Kidney capillary endothelial cell (primary cell): Measurements from ENCODE around the gene BCL7A.
"Not testable (repeated sequence)": the region's sequence is repeated elsewhere in the genome, so short reads cannot be mapped to it uniquely, and the experiment has no call there.

Experiments used
- DNase-seq: peaks from one replicate; pipeline ENCODE4 v3.0.0-alpha.2; 2018; ENCODE audit warnings: low spot score

Gene BCL7A

DNA sequence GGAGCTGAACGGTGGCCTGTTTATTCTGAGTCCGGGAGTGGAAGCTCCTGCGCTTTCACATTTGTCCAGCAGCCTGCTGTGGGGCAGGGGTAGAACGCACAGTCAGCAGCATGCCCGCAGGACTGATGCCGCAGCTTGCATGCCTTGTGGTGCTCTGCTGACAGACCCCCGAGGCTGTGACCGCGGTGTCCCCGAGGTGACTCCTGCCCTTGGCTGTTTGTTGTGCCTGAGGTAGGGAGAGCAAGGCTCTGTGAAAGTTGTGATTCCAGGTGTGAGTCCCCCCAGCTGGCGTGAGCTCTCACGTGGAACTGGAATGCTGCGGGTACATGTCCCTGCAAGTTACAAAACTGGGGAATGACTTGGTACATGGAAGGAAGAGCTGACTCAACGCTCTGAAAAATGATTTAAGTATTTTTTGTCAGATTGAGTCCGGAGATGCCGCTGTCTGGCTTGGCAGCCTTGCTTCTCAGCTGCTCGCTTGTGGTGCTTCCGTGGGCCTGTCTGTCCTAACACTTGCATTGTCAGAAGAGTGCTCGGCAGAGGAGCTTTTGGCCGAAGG lies 75.0 kb downstream of the BCL7A start:
- DNase-seq = no peak

- DNase-seq = no peak
Observed at GRCh38 chr12:122097584-122097926, 75.9 kb downstream of the BCL7A start.

DNA sequence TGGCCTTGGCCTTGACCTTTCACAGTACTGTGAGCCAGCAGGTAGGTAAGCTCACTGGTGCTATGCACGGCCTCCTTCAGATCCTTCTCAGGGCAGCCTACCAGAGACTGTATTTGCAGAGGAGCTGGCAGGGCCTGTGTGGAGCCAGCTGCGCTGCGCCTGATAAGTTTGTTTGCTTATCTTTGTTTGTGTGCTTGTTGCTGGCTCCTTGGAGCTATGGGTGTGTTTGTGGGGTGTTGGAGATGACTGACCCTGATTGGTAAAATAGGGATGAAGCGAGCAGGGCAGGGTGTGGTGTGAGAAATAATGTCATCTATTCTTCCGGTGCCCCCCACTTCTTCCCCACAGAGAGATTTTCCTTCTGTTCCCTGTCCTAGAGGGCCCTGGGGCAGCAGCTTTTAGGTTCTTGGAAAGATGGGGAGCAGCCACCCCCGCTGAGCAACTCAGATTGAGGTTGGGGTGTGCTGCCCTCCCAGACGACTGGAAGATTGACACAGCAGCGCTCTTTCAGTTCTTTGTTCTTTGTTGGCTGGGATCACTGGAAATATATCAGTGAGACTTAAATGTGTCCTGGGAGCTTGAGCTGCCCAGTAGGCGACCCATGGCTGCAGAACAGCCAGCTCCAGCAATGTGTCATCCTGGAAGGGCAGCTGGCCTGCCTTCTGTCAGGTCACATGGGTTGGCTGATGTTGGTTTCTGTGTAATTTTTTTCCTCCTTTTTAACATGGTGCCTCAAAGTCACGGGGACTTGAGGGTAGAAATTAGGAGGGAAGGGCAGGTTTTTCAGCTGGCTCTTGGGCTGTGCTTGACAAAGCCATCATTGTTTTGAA lies 76.5 kb downstream of the BCL7A start:
- DNase-seq = no peak

GRCh38 chr12:122099280-122099749 lies 77.6 kb downstream of the BCL7A start:
- no peak for DNase-seq

- DNase-seq = no peak
Observed at GRCh38 chr12:122099856-122100255, 78.2 kb downstream of the BCL7A start.

- no peak for DNase-seq
Observed at GRCh38 chr12:122100568-122100967, 78.9 kb downstream of the BCL7A start.

- DNase-seq = no peak
Observed at GRCh38 chr12:122102331-122102730, 80.6 kb downstream of the BCL7A start.

DNA sequence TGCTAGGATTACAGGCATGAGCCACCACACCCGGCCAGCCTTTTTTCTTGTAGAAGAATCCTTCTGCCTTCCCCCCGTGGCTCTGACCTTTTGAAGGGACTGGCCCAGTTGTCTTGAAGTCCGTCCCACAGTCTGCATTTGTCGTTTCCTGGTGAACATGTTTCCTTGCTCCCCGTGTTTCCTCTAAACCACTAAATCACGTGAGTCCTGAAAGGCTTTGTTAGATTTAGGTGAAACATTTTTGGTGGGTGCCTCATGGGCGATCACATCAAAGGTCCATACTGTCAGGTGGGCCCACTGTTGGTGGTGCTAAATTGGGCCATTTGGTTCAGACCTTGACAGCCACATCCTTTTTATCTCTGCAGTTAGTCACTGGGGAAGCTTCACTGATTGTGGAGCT lies 83.2 kb downstream of the BCL7A start:
- DNase-seq = peak; percentile 53

GRCh38 chr12:122105496-122105895 lies 83.8 kb downstream of the BCL7A start:
- DNase-seq = not testable (repeated sequence)

- no peak for DNase-seq
Observed at GRCh38 chr12:122106843-122107242, 85.2 kb downstream of the BCL7A start.

- no peak for DNase-seq
Observed at GRCh38 chr12:122107261-122107660, 85.6 kb downstream of the BCL7A start.

DNA sequence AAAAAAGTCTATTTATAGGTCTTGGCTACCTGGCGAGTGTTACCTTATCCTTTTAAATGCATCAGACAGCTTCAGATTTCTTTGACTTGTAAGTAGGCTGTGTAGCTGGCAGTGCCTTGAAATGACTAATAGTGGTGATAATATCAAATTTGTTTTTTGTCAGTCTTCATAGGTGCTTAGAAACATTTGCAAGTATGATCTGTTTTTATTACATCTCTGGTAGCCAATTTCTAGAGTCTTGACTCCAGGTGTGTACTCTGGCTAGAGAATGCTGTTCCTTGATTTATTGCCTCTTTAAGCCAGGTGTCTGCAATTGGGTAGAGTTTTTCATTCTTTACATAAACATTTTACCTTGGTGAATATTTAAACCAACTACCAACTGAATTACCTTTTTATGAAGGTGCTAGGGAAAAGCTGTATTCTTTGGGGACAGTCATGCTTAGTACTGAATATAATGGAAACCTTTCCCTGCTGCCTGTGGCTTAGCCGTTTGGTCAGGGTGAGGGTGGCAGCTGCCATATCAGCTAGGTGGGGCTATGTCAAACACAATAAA lies 89.5 kb downstream of the BCL7A start:
- DNase-seq = no peak
